HG03135 (cell line): ENCODE measurements around the gene EDA.

Experiments used
- ATAC-seq: cut with Tn5 transposase; IDR thresholded peaks from one replicate; pipeline ENCODE4 v1.9.1; 2021; ENCODE audit warnings: mild to moderate bottlenecking, moderate library complexity; ENCODE audit not compliant: unreplicated experiment

EDA gene

GRCh38 chrX:70054391-70054790, 438.5 kb downstream of the EDA start:
- ATAC-seq, result no peak

DNA sequence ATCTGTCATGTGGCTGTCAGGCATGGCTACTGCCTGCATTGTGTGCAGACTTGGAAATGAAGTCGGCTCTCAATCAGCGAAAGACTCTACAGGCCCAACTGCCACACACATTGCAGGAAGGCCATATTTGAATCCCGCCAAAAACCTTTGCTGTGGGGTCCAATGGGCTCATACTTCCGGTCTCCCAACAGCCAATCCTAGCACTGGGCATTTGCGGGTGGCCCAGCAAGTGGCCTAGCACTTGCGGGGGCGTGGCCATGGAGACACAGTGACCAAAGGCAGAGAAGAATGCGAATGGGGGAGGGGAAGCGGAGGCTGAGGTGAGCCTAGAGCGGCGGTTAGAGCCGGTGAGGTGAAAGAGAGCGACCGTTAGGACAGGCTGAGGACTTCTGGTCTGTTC, 446.2 kb downstream of the EDA start, which contains the start of gene OTUD6A:
Gene OTUD6A, plus strand, starts transcription at position 382 of the 400 bp plus-strand sequence. CDS start 68 bp downstream, outside the sequence.
- ATAC-seq, result no peak

GRCh38 chrX:70062961-70063550, 447.1 kb downstream of the EDA start:
- ATAC-seq, result no peak

GRCh38 chrX:70066646-70067045, 450.7 kb downstream of the EDA start:
- ATAC-seq, result no peak

GRCh38 chrX:70079297-70079696, 463.4 kb downstream of the EDA start:
- no peak for ATAC-seq

DNA sequence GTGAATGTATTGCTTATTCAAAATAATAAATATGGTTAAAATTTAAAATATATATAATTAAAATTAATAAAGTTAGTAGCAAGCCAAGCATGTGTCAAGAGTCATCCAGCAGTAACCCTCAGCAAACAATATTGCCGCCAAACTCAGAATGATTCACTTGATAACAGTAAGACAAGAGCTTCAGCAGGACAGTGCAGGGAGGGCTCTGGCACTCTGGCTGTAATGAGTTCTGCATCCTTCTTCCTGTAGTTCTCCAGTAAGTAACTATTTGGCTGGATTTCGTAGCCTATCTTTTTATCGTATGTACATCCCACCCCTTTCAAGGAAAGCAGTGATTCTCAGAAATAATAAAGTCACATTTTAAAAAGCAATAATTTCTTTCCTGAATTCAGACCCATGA, 464.0 kb downstream of the EDA start:
- no peak for ATAC-seq

DNA sequence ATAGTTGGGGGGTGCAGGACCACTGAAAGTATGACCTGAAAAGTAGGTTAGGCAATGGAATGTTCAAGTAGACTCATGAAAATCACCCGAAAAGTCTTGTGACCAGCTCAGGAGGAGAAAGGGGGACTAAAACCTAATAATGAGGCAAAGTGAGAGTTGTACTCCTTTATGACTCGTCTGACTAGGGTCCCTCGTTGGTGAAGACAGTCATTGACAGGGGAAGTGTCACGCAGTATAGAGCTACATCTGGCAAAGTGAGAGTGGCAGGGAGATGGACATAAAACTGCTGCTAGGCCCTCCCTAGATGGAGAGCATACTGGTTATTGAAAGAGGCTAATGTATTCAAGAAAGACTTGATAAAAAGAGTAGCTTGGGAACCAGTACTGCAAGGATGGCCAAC, 466.8 kb downstream of the EDA start:
- no peak for ATAC-seq

DNA sequence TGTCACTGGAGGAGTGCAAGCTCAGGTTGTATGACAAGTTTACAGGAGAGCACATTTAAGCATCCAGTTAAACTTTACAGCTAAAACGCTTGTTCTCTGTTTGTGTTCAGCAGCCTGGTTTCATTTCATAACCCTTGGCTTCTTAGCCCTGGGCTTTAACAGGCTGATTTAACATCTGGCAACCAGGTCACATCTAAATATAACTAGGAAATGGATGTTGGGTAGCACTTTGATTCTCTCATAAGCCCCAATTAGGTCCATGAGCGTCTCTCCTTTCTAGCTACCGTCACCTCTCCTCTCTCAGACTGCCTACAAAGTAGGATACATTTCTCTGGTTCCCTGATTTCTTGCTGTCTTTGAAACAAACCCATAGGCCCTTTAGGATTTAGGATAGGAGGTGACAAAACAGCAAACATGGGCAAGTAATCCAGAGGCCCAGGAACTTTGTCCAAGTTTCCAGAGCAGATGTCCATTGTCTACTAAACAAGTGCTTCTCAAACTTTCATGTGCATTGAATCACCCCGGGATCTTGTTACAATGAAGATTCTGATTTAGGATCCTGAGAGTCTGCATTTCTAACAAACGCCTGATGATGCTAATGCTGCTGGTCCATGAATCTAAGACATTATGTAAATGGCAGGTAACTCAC, 468.8 kb downstream of the EDA start:
- no peak for ATAC-seq

GRCh38 chrX:70087857-70088630, 472.1 kb downstream of the EDA start:
- ATAC-seq, result no peak

GRCh38 chrX:70088751-70089150, 472.8 kb downstream of the EDA start:
- no peak for ATAC-seq
